Muscle of leg (tissue), 11 donors: ENCODE results near the gene RNF113B. TPM values are rescaled to one million over a fixed set of nuclear protein-coding genes. Genes with fewer than 3 reads are reported as not detected.

Experiments used
- DNase-seq: peaks from one replicate; pipeline ENCODE4 v3.0.0; 2013
- H3K27ac ChIP-seq: one replicate; pipeline ENCODE4 v1.5.1; 2013; ENCODE audit warnings: mild to moderate bottlenecking, low read length, control low read depth
- H3K27me3 ChIP-seq: one replicate; pipeline ENCODE4 v1.6.1; 2013; ENCODE audit warnings: low read length; ENCODE audit not compliant: control insufficient read depth, insufficient read depth
- H3K36me3 ChIP-seq: one replicate; pipeline ENCODE4 v1.6.1; 2013; ENCODE audit warnings: low read length; ENCODE audit not compliant: control insufficient read depth, insufficient read depth
- H3K4me1 ChIP-seq: one replicate; pipeline ENCODE4 v1.6.1; 2013; ENCODE audit warnings: low read length; ENCODE audit not compliant: control insufficient read depth, insufficient read depth
- H3K4me3 ChIP-seq: one replicate; pipeline ENCODE4 v1.5.1; 2013; ENCODE audit warnings: low read length, control low read depth
- H3K9me3 ChIP-seq: replicated peaks from 2 replicates; pipeline ENCODE4 v1.6.1; 2013; ENCODE audit warnings: low read depth, low read length; ENCODE audit not compliant: control insufficient read depth
- WGBS: methylation state at CpG from one replicate; pipeline ENCODE4 v1.1.5; 2013; ENCODE audit warnings: missing lambda C conversion rate; ENCODE audit not compliant: insufficient coverage; 5-methylcytosine and 5-hydroxymethylcytosine counted together
- polyA plus RNA-seq, 8 donors: library from polyadenylated mRNA; unstranded; fragments of 120-200 nt; gene quantifications; one replicate each; pipeline versions ENCODE4 v1.2.1 to v1.2.3, GENCODE V29; 2013; ENCODE audit warnings: inconsistent platforms in 1 of 8, low replicate concordance in 1 of 8; ENCODE audit not compliant: insufficient read length in 8 of 8, insufficient read depth in 1 of 8
- total RNA-seq: library from RNA; stranded (reverse); fragments of 120-200 nt; gene quantifications from one replicate; pipeline ENCODE4 v1.2.4, GENCODE V29; 2013

RNF113B gene
- total and polyA plus RNA-seq, 9 donors: not detected

GRCh38 chr13:98192008-98192407 is 14.9 kb upstream of the RNF113B start:
- Histone ChIP-seq H3K9me3 (no peaks in the 10 kb centered on the region), H3K27me3 (no peaks in the 10 kb centered on the region), H3K4me3 (no peak overlapping the region), H3K4me1 (no peaks in the 10 kb centered on the region), H3K27ac (no peak overlapping the region), H3K36me3 (no peaks in the 10 kb centered on the region)
- no CpG with 5 or more reads among the region's 2 CpGs for WGBS
- no peak for DNase-seq

GRCh38 chr13:98190889-98191444 is 13.9 kb upstream of the RNF113B start:
- no peak for DNase-seq
- H3K4me3 ChIP-seq: no peak overlapping the region
- no peaks in the 10 kb centered on the region for H3K36me3 ChIP-seq
- no peaks in the 10 kb centered on the region for H3K4me1 ChIP-seq
- WGBS: 82% methylated on average over 8 of the region's 11 CpGs
- no peak overlapping the region for H3K27ac ChIP-seq
- H3K27me3 ChIP-seq: no peaks in the 10 kb centered on the region
- H3K9me3 ChIP-seq: no peaks in the 10 kb centered on the region

GRCh38 chr13:98189841-98190505 is 12.9 kb upstream of the RNF113B start:
- Histone ChIP-seq H3K27me3 (no peaks in the 10 kb centered on the region), H3K36me3 (no peaks in the 10 kb centered on the region), H3K4me3 (no peak overlapping the region), H3K9me3 (no peaks in the 10 kb centered on the region), H3K27ac (no peak overlapping the region), H3K4me1 (no peaks in the 10 kb centered on the region)
- DNase-seq: peak; percentile 66
- WGBS: 25% methylated on average over 2 of the region's 4 CpGs

- Histone ChIP-seq H3K9me3 (no peaks in the 10 kb centered on the region), H3K27ac (peak overlapping the region; percentile 6), H3K36me3 (no peaks in the 10 kb centered on the region), H3K4me1 (no peaks in the 10 kb centered on the region), H3K27me3 (no peaks in the 10 kb centered on the region), H3K4me3 (no peak overlapping the region)
- 90% methylated on average over 12 of the region's 14 CpGs for WGBS
- DNase-seq: no peak
Measured at GRCh38 chr13:98188544-98189166, 11.6 kb upstream of the RNF113B start.

GRCh38 chr13:98187965-98188261 is 10.8 kb upstream of the RNF113B start:
- no peak for DNase-seq
- 84% methylated on average over 5 of the region's 7 CpGs for WGBS
- no peaks in the 10 kb centered on the region for H3K36me3 ChIP-seq
- H3K9me3 ChIP-seq: no peaks in the 10 kb centered on the region
- H3K4me3 ChIP-seq: no peak overlapping the region
- H3K4me1 ChIP-seq: no peaks in the 10 kb centered on the region
- H3K27me3 ChIP-seq: no peaks in the 10 kb centered on the region
- H3K27ac ChIP-seq: no peak overlapping the region

GRCh38 chr13:98187155-98187964 is 10.3 kb upstream of the RNF113B start:
- Histone ChIP-seq H3K27ac (no peak overlapping the region), H3K36me3 (no peaks in the 10 kb centered on the region), H3K27me3 (no peaks in the 10 kb centered on the region), H3K4me1 (no peaks in the 10 kb centered on the region), H3K4me3 (no peak overlapping the region), H3K9me3 (no peaks in the 10 kb centered on the region)
- WGBS: 55% methylated on average over 3 of the region's 4 CpGs
- DNase-seq: no peak

- no peak overlapping the region for H3K27ac ChIP-seq
- no CpG with 5 or more reads among the region's 1 CpG for WGBS
- peaks cover 3% of the 10 kb centered on the region for H3K9me3 ChIP-seq
- no peaks in the 10 kb centered on the region for H3K27me3 ChIP-seq
- DNase-seq: no peak
- no peaks in the 10 kb centered on the region for H3K36me3 ChIP-seq
- H3K4me3 ChIP-seq: no peak overlapping the region
- H3K4me1 ChIP-seq: no peaks in the 10 kb centered on the region
Measured at GRCh38 chr13:98184792-98185191, 7.7 kb upstream of the RNF113B start.

GRCh38 chr13:98182589-98182988 is 5.5 kb upstream of the RNF113B start:
- no peaks in the 10 kb centered on the region for H3K27me3 ChIP-seq
- WGBS: 80% methylated on average over 1 of the region's 3 CpGs
- H3K9me3 ChIP-seq: peaks cover 3% of the 10 kb centered on the region
- H3K4me1 ChIP-seq: no peaks in the 10 kb centered on the region
- peak; percentile 53 for DNase-seq
- H3K4me3 ChIP-seq: no peak overlapping the region
- H3K36me3 ChIP-seq: no peaks in the 10 kb centered on the region
- H3K27ac ChIP-seq: no peak overlapping the region

GRCh38 chr13:98182153-98182552 is 5.1 kb upstream of the RNF113B start:
- Histone ChIP-seq H3K27ac (no peak overlapping the region), H3K9me3 (peaks cover 3% of the 10 kb centered on the region), H3K27me3 (no peaks in the 10 kb centered on the region), H3K4me1 (no peaks in the 10 kb centered on the region), H3K4me3 (no peak overlapping the region), H3K36me3 (peaks cover 1% of the 10 kb centered on the region)
- WGBS: 100% methylated on average over 3 of the region's 4 CpGs
- no peak for DNase-seq

GRCh38 chr13:98181111-98181815 is 4.2 kb upstream of the RNF113B start:
- H3K27me3 ChIP-seq: no peaks in the 10 kb centered on the region
- no peak overlapping the region for H3K4me3 ChIP-seq
- no peaks in the 10 kb centered on the region for H3K4me1 ChIP-seq
- DNase-seq: no peak
- no peak overlapping the region for H3K27ac ChIP-seq
- peaks cover 3% of the 10 kb centered on the region for H3K9me3 ChIP-seq
- 78% methylated on average over 7 of the region's 7 CpGs for WGBS
- peaks cover 3% of the 10 kb centered on the region for H3K36me3 ChIP-seq
